ENCODE results near the gene TNFRSF14.
"Not testable (repeated sequence)": the region's sequence is repeated elsewhere in the genome, so short reads cannot be mapped to it uniquely, and the experiment has no call there.

TNFRSF14 gene

GRCh38 chr1:2552189-2552588, 4.0 kb upstream of the TNFRSF14 start:
- H3K36me3 ChIP-seq (ENCODE audit: control insufficient read depth, insufficient read depth, low read length) = no peaks in the 10 kb centered on the region
- H3K4me1 ChIP-seq (ENCODE audit: control insufficient read depth, insufficient read depth, low read length) = peaks cover 42% of the 10 kb centered on the region
- H3K4me3 ChIP-seq (ENCODE audit: low read length) = no peak overlapping the region
- no peaks in the 10 kb centered on the region for H3K9me3 ChIP-seq (ENCODE audit: control insufficient read depth, low read length)
- no peak overlapping the region for H3K9ac ChIP-seq (ENCODE audit: low read length)
- H3K27me3 ChIP-seq (ENCODE audit: control insufficient read depth, insufficient read depth, low read length) = no peaks in the 10 kb centered on the region

GRCh38 chr1:2553076-2553475, 3.1 kb upstream of the TNFRSF14 start:
- peaks cover 42% of the 10 kb centered on the region for H3K4me1 ChIP-seq (ENCODE audit: control insufficient read depth, insufficient read depth, low read length)
- not testable (repeated sequence) for H3K36me3 ChIP-seq (ENCODE audit: control insufficient read depth, insufficient read depth, low read length); H3K4me3 ChIP-seq (ENCODE audit: low read length); H3K9me3 ChIP-seq (ENCODE audit: control insufficient read depth, low read length); H3K9ac ChIP-seq (ENCODE audit: low read length); H3K27me3 ChIP-seq (ENCODE audit: control insufficient read depth, insufficient read depth, low read length)

DNA sequence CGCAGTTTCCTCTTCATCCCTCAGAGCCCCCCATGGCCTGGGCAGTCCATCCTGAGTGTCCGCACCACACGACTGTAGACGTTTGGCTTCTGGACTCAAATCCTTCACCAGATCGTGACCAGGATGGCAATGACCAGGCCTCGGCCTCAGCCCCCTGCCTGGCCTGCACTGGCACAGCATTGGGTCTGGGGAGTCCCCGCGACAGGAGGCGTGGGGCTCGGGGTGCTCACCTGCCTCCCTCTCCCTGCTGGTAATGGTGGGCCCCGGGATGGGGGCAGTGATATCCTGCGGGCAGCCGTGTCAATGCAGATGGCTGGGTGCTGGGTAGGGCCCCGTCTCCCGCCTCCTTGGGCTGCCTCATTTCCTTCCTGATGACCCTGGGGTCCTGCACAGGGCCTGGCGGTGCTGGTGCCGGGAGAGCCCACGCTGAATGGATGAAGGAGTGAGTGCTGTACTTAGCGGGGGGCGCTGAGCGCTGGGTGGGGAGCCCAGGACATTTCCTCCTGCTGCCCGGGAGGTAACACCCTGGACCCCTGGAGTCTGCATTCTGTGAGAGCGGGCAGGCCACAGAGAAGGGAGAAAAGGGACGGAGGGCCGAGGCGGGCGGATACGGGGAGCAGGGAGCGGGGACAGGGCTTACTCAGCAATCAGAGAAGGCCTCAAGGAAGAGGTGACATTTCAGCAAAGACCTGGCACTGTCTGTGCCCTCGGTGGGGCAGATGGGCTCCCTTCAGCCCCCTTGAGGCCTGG, 2.1 kb upstream of the TNFRSF14 start:
- H3K4me1 ChIP-seq (ENCODE audit: control insufficient read depth, insufficient read depth, low read length) = peaks cover 42% of the 10 kb centered on the region
- H3K27me3 ChIP-seq (ENCODE audit: control insufficient read depth, insufficient read depth, low read length) = no peaks in the 10 kb centered on the region
- no peaks in the 10 kb centered on the region for H3K9me3 ChIP-seq (ENCODE audit: control insufficient read depth, low read length)
- no peak overlapping the region for H3K9ac ChIP-seq (ENCODE audit: low read length)
- H3K36me3 ChIP-seq (ENCODE audit: control insufficient read depth, insufficient read depth, low read length) = peaks cover 4% of the 10 kb centered on the region
- no peak overlapping the region for H3K4me3 ChIP-seq (ENCODE audit: low read length)

DNA sequence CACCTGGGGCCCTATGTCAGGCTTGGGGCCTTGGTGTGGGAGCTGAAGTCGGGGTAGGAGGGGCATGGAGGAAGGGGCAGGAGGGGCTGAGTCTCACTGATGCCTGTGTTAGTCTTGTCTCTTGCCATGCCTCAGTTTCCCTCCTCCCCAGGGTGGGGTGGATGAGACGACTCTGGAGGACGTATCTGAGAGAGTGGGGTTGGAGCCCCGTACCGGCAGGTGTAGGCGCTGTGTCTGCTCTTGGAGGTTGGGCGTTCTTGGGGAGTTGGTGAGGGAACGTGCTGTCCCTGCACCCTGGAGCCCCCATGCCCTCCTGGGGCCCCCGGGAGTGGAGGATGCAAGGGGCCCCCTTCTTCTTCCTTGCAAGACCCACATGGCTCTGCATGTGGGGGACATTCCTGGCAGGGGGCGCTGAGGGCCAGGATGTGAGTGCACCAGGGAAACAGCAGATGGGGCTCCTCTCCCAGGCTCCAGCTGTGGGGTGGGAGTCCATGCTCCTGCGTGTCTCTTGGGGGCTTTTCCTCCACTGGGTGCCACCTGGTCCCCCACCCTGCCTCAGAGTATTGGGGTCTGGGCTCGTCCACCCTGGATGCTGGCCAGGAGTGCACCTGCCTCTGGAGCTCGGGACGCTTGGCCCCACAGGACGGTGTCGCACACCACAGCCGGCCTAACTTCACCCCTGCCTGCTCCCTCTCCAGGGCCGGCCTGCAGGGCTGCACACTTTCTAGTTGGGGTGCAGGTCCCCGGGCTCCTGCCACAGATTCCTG, 1.4 kb upstream of the TNFRSF14 start:
- H3K9ac ChIP-seq (ENCODE audit: low read length) = peak overlapping the region; percentile 99
- peaks cover 4% of the 10 kb centered on the region for H3K36me3 ChIP-seq (ENCODE audit: control insufficient read depth, insufficient read depth, low read length)
- H3K9me3 ChIP-seq (ENCODE audit: control insufficient read depth, low read length) = no peaks in the 10 kb centered on the region
- H3K4me3 ChIP-seq (ENCODE audit: low read length) = peak overlapping the region; percentile 99
- H3K4me1 ChIP-seq (ENCODE audit: control insufficient read depth, insufficient read depth, low read length) = peaks cover 35% of the 10 kb centered on the region
- no peaks in the 10 kb centered on the region for H3K27me3 ChIP-seq (ENCODE audit: control insufficient read depth, insufficient read depth, low read length)

DNA sequence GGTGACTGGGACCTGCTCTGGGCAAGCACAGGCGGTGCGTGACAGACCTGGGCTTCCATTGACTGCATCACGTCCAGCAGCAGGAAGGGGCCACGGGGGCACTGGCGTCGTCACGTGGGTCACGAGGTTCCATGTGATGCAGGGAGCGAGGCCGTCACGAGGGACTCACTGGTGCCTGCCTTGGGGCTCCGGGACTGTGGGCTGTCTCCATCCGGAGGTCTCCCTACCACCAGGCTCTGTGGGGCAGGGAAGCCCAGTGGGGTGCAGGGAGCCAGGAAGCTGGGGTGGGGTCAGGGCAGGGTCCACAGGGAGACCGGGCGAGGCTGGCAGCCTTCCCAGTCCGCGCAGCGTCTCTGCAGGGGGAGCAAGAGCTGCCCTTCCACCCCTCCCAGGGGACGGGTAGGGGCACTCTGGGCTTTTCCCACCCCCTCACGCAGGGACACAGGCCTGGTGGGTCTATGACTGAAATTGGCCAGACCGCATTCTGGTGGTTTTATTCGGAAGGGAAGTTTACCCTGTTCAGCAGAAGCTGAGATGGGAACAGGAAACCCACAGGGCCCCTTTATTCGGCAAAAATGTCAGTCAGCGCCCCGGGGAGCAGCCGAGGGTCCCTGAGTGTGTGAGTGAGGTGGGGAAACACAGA, 416 bp upstream of the TNFRSF14 start:
- Histone ChIP-seq H3K4me3 (ENCODE audit: low read length) (peak overlapping the region; percentile 99), H3K9ac (ENCODE audit: low read length) (peak overlapping the region; percentile 99), H3K9me3 (ENCODE audit: control insufficient read depth, low read length) (no peaks in the 10 kb centered on the region), H3K36me3 (ENCODE audit: control insufficient read depth, insufficient read depth, low read length) (peaks cover 4% of the 10 kb centered on the region), H3K4me1 (ENCODE audit: control insufficient read depth, insufficient read depth, low read length) (peaks cover 33% of the 10 kb centered on the region), H3K27me3 (ENCODE audit: control insufficient read depth, insufficient read depth, low read length) (no peaks in the 10 kb centered on the region)

DNA sequence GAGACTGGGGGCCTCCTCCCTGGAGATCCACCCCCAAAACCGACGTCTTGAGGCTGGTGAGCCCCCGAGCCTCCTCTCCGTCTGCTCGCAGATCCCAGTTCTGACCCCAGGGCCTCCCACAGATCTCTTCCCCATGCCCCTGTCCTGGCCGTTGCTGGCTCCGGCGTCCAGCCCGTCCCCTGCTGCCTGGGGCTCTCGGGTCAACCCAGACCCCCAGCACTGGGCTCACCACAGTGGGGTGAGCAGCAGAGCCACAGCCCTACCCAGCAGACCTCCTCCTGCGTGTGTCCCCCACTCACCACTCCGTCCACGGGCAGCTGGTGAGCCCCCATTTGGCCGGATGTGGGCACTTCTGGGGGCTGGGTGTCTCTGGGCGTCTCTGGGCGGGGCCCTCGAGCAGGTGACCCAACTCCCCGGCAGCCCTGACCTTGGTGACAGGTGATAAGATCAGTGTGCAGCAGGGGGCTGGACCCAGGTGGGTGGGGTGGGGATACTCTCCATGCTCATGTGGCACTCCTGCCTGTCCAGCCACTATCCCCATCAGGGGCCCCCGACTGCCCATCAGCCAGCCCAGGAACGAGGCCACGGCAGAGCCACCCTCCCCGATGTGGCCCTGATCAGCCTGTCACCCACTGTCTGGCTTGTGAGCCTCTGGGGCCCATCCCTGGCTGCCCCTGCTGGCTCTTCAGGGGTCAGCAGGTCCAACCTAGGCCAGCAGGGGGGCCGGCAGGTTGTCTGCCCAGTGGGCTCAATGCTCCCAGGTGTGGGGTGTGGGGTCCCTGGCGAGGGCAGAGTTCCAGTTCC, 709 bp downstream of the TNFRSF14 start:
- H3K4me3 ChIP-seq (ENCODE audit: low read length) = peak overlapping the region; percentile 99
- H3K9ac ChIP-seq (ENCODE audit: low read length) = peak overlapping the region; percentile 99
- H3K9me3 ChIP-seq (ENCODE audit: control insufficient read depth, low read length) = no peaks in the 10 kb centered on the region
- peaks cover 4% of the 10 kb centered on the region for H3K36me3 ChIP-seq (ENCODE audit: control insufficient read depth, insufficient read depth, low read length)
- no peaks in the 10 kb centered on the region for H3K27me3 ChIP-seq (ENCODE audit: control insufficient read depth, insufficient read depth, low read length)
- H3K4me1 ChIP-seq (ENCODE audit: control insufficient read depth, insufficient read depth, low read length) = peaks cover 33% of the 10 kb centered on the region

DNA sequence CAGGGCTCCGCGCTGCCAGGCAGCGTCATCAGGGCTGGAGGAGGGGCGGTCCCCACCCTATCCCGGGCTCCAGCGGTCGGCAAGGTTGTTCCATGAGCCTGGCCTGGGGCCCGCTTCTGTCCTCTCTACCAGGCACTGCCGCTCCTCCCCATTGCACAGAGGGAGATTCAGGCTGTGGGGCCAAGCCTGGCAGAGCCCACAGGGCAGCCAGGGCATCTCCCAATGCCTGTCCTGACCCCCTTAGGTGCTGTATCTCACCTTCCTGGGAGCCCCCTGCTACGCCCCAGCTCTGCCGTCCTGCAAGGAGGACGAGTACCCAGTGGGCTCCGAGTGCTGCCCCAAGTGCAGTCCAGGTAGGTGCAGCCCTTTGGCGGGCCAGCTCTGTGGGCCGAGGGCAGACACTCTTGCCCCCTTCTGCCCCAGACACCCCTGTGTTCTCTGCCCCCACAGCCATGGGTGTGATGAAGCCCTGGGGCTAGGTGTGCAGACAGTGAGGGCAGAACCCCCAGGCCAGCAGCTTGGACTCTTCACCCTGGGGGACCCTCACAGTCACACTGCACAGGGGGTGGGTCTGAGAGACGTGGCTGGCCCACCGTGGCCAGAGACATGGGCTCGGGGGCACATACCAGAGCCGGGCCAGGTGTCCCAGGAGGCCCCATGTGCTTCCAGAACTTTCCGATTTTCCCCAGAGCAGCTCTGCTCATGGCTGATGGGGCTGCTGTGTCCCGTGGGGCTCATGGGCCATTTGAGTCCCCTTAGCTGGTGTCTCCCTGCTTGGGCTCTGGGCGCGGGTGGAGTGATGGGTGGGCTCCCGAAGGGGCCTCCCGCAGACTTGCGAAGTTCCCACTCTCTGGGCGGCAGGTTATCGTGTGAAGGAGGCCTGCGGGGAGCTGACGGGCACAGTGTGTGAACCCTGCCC, 1.6 kb downstream of the TNFRSF14 start:
- H3K9ac ChIP-seq (ENCODE audit: low read length) = peak overlapping the region; percentile 99
- H3K9me3 ChIP-seq (ENCODE audit: control insufficient read depth, low read length) = no peaks in the 10 kb centered on the region
- peak overlapping the region; percentile 99 for H3K4me3 ChIP-seq (ENCODE audit: low read length)
- peaks cover 4% of the 10 kb centered on the region for H3K36me3 ChIP-seq (ENCODE audit: control insufficient read depth, insufficient read depth, low read length)
- H3K4me1 ChIP-seq (ENCODE audit: control insufficient read depth, insufficient read depth, low read length) = peaks cover 33% of the 10 kb centered on the region
- H3K27me3 ChIP-seq (ENCODE audit: control insufficient read depth, insufficient read depth, low read length) = no peaks in the 10 kb centered on the region

DNA sequence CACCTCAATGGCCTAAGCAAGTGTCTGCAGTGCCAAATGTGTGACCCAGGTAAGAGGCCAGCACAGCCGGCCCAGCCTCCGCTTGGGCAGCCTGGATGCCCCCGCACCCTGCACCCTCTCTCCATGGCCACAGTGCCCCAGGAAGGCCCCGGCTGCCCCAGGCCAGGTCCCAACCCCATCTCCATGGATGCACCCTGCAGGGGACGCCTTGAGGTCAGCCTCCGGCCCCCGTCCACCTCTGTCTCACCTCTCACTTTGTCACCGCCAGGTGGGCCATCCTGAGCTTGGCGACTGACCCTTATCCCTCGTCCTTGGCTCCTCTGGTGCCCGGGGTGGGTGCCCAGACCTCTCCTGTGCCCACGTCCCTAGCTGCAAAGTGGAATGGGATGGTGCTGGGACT, 2.2 kb downstream of the TNFRSF14 start:
- H3K9ac ChIP-seq (ENCODE audit: low read length) = no peak overlapping the region
- no peak overlapping the region for H3K4me3 ChIP-seq (ENCODE audit: low read length)
- H3K27me3 ChIP-seq (ENCODE audit: control insufficient read depth, insufficient read depth, low read length) = no peaks in the 10 kb centered on the region
- peaks cover 4% of the 10 kb centered on the region for H3K36me3 ChIP-seq (ENCODE audit: control insufficient read depth, insufficient read depth, low read length)
- H3K9me3 ChIP-seq (ENCODE audit: control insufficient read depth, low read length) = no peaks in the 10 kb centered on the region
- peaks cover 33% of the 10 kb centered on the region for H3K4me1 ChIP-seq (ENCODE audit: control insufficient read depth, insufficient read depth, low read length)

DNA sequence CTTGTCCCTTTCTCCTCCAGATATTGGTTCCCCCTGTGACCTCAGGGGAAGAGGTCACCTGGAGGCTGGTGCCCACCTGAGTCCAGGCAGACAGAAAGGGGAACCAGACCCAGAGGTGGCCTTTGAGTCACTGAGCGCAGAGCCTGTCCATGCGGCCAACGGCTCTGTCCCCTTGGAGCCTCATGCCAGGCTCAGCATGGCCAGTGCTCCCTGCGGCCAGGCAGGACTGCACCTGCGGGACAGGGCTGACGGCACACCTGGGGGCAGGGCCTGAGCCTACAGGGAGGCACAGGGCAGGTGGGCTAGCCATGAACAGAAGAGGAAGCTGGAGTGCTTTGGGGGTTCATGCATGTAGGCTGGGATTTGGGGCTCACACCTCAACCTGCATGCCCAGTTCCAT, 2.7 kb downstream of the TNFRSF14 start:
- H3K27me3 ChIP-seq (ENCODE audit: control insufficient read depth, insufficient read depth, low read length) = no peaks in the 10 kb centered on the region
- H3K4me1 ChIP-seq (ENCODE audit: control insufficient read depth, insufficient read depth, low read length) = peaks cover 33% of the 10 kb centered on the region
- H3K9me3 ChIP-seq (ENCODE audit: control insufficient read depth, low read length) = no peaks in the 10 kb centered on the region
- H3K36me3 ChIP-seq (ENCODE audit: control insufficient read depth, insufficient read depth, low read length) = peaks cover 4% of the 10 kb centered on the region
- no peak overlapping the region for H3K4me3 ChIP-seq (ENCODE audit: low read length)
- no peak overlapping the region for H3K9ac ChIP-seq (ENCODE audit: low read length)

DNA sequence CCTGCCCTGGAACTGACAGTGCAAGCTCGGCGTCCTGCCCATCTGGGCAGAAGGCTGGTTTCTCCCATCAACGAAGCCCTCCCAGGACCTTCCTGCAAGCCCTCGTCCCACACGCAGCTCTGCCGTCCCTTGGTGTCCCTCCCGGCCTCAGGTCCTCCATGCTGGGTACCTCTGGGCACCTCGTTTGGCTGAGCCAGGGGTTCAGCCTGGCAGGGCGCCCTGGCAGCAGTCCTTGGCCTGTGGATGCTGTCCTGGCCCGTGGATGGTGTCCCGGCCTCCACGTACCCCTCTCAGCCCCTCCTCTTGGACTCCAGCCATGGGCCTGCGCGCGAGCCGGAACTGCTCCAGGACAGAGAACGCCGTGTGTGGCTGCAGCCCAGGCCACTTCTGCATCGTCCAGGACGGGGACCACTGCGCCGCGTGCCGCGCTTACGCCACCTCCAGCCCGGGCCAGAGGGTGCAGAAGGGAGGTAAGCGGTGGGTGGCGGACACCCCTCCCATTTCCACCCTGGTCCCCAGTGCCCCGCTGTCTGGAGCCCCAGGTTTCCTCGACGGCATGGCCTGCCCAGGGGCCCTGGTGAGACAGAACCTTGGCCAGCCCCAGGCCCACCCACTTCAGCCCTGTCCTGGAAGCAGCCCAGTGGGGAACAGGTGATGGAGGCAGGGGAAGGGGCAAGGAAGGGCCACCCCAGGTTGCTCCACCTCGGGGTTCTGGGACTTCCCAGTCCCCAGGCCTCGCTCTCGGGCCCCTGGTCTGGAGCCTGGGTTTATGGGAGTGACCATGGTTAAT, 3.5 kb downstream of the TNFRSF14 start:
- Histone ChIP-seq H3K9me3 (ENCODE audit: control insufficient read depth, low read length) (no peaks in the 10 kb centered on the region), H3K4me1 (ENCODE audit: control insufficient read depth, insufficient read depth, low read length) (peaks cover 34% of the 10 kb centered on the region), H3K27me3 (ENCODE audit: control insufficient read depth, insufficient read depth, low read length) (no peaks in the 10 kb centered on the region), H3K9ac (ENCODE audit: low read length) (no peak overlapping the region), H3K36me3 (ENCODE audit: control insufficient read depth, insufficient read depth, low read length) (peaks cover 4% of the 10 kb centered on the region), H3K4me3 (ENCODE audit: low read length) (no peak overlapping the region)
